ENCODE measurements around the gene DGAT2L6.

The DGAT2L6 gene

GRCh38 chrX:70247252-70247651 lies 70.0 kb downstream of the DGAT2L6 start:
- DNase-seq (ENCODE audit: low read depth) = no peak
- H3K4me3 ChIP-seq (ENCODE audit: low read depth, low read length) = no peak overlapping the region
- TF ChIP-seq, protein P1, sequence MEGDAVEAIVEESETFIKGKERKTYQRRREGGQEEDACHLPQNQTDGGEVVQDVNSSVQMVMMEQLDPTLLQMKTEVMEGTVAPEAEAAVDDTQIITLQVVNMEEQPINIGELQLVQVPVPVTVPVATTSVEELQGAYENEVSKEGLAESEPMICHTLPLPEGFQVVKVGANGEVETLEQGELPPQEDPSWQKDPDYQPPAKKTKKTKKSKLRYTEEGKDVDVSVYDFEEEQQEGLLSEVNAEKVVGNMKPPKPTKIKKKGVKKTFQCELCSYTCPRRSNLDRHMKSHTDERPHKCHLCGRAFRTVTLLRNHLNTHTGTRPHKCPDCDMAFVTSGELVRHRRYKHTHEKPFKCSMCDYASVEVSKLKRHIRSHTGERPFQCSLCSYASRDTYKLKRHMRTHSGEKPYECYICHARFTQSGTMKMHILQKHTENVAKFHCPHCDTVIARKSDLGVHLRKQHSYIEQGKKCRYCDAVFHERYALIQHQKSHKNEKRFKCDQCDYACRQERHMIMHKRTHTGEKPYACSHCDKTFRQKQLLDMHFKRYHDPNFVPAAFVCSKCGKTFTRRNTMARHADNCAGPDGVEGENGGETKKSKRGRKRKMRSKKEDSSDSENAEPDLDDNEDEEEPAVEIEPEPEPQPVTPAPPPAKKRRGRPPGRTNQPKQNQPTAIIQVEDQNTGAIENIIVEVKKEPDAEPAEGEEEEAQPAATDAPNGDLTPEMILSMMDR (IDR thresholded peaks at IDR 0.05; ENCODE audit: low read depth, low read length, missing control alignments) = no peak

DNA sequence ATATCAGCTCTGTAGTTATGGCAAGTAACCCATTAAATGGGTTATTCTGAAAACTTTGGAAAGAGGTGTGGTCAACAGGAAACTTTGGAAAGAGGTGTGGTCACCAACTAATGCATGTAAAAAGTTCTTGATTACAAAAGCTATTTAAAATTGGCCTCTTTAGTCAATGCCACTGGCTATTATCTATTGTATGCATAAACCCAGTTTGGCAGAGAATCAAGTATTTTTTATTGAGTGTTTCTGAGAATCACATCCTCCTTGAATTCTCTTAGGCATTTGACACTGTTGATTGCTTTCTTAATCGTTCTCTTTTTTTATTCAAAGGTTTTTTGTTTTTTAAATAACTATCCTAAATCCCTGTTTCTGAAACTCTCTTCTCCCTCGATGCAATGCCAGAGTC lies 75.2 kb downstream of the DGAT2L6 start:
- no peak overlapping the region for H3K4me3 ChIP-seq (ENCODE audit: low read depth, low read length)
- TF ChIP-seq, protein P1 (IDR thresholded peaks at IDR 0.05; ENCODE audit: low read depth, low read length, missing control alignments) = no peak
- DNase-seq (ENCODE audit: low read depth) = no peak

GRCh38 chrX:70253377-70254062 lies 76.2 kb downstream of the DGAT2L6 start:
- H3K4me3 ChIP-seq (ENCODE audit: low read depth, low read length) = no peak overlapping the region
- no peak for DNase-seq (ENCODE audit: low read depth)
- TF ChIP-seq, protein P1 (IDR thresholded peaks at IDR 0.05; ENCODE audit: low read depth, low read length, missing control alignments) = no peak

DNA sequence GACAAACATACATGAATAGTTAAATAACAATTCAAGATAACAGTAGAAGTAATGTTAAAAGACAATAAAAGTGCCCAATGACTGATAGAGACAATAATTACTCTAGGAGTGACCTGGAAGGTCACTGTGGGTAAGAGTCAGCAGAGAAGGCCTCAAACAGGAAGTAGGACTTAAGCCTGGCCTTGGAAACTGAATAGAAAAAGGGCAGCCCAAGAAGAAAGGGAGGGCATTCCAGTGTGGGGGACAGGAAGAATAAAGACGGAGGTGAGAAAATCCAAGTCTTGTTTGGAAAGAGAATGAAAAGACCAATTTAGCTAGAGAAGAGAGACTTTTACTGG lies 76.7 kb downstream of the DGAT2L6 start:
- no peak for DNase-seq (ENCODE audit: low read depth)
- no peak overlapping the region for H3K4me3 ChIP-seq (ENCODE audit: low read depth, low read length)
- TF ChIP-seq, protein P1 (IDR thresholded peaks at IDR 0.05; ENCODE audit: low read depth, low read length, missing control alignments) = no peak

- DNase-seq (ENCODE audit: low read depth) = no peak
- H3K4me3 ChIP-seq (ENCODE audit: low read depth, low read length) = no peak overlapping the region
- TF ChIP-seq, protein P1 (IDR thresholded peaks at IDR 0.05; ENCODE audit: low read depth, low read length, missing control alignments) = no peak
Observed at GRCh38 chrX:70254909-70255308, 77.6 kb downstream of the DGAT2L6 start.

All from GM12864 (cell line).